Measurements from ENCODE around the gene FSTL3.

Gene FSTL3

DNA sequence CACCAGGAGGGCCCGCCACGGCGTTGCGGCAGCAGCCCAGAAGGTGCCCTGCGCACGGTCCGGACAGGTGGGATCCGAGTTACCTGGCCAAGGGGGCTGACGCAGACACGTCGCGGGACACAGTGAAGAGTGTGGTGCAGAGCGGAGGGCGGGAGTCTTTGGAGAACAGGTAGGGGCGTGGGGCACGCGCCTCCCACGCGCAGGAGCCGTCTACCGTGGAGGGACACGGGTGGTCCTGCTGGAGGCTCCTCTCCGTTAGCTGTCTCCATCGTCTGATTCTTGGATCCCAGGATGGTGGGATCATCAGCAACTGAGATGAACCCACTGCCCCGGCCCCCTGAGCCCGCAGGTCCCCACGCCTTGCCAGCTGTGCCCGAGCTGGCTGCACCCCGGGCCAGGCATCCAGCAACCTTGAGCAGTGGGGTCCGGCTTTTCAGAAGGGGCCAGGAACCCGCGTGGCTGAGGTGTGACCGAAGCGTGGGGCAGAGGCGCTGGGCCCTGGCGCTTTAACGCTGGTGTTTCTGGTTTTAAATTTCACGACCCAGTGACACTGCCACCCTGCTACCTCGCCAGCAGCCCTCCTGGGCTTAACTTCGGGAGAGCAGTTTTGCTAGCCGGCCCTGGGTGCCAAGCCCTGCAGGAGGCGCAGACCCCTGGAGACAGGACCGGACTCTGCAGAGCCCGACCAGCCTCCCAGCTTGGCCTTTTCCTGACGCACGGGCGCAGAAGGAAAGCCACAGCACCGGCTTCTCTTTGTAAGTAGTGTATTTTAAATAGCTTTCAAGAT lies 29.2 kb upstream of the FSTL3 start:
- 96 to 97% methylated on average over 31 to 43 of the region's 48 CpGs for WGBS, 2 experiments (ENCODE audit: insufficient coverage in 2 of 2)
- Histone ChIP-seq H3K27ac (ENCODE audit: low read depth, low read length, severe bottlenecking) (no peak overlapping the region), H3K36me3 (ENCODE audit: control insufficient read depth, insufficient read depth, low read length) (peaks cover 61% of the 10 kb centered on the region), H3K9me3 (ENCODE audit: control insufficient read depth, low read length) (no peaks in the 10 kb centered on the region), H3K4me1 (ENCODE audit: control insufficient read depth, insufficient read depth, low read length, poor library complexity, severe bottlenecking) (no peaks in the 10 kb centered on the region), H3K4me3 (ENCODE audit: extremely low read depth, insufficient read depth, low read length, poor library complexity, severe bottlenecking) (no peak overlapping the region)

GRCh38 chr19:647566-648284 lies 28.5 kb upstream of the FSTL3 start:
- Histone ChIP-seq H3K4me3 (ENCODE audit: extremely low read depth, insufficient read depth, low read length, poor library complexity, severe bottlenecking) (no peak overlapping the region), H3K36me3 (ENCODE audit: control insufficient read depth, insufficient read depth, low read length) (peaks cover 68% of the 10 kb centered on the region), H3K27ac (ENCODE audit: low read depth, low read length, severe bottlenecking) (no peak overlapping the region), H3K4me1 (ENCODE audit: control insufficient read depth, insufficient read depth, low read length, poor library complexity, severe bottlenecking) (no peaks in the 10 kb centered on the region), H3K9me3 (ENCODE audit: control insufficient read depth, low read length) (no peaks in the 10 kb centered on the region)
- WGBS, 2 experiments (ENCODE audit: insufficient coverage in 2 of 2), result 96 to 98% methylated on average over 27 to 34 of the region's 52 CpGs

DNA sequence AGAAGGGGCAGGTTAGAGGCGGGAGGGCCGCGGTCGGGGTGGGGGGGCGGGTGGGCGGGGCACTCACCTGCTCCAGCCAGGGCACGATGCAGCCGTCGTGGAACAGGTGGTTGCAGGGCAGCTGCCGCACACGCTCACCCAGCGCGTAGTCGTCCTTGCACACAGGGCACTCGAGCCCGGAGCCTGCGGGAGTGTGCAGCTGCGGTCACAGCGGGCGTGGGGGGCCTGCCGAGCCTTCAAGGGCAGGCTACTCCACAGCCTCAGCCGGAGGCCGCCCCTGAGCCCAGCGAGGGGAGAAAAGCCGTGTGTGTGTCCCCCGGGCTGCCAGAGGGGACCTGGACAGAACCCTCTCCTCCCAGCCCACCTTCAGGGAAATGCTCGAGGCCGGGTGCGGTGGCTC lies 27.9 kb upstream of the FSTL3 start:
- Histone ChIP-seq H3K4me3 (ENCODE audit: extremely low read depth, insufficient read depth, low read length, poor library complexity, severe bottlenecking) (no peak overlapping the region), H3K36me3 (ENCODE audit: control insufficient read depth, insufficient read depth, low read length) (peaks cover 73% of the 10 kb centered on the region), H3K9me3 (ENCODE audit: control insufficient read depth, low read length) (no peaks in the 10 kb centered on the region), H3K4me1 (ENCODE audit: control insufficient read depth, insufficient read depth, low read length, poor library complexity, severe bottlenecking) (no peaks in the 10 kb centered on the region), H3K27ac (ENCODE audit: low read depth, low read length, severe bottlenecking) (no peak overlapping the region)
- WGBS, 2 experiments (ENCODE audit: insufficient coverage in 2 of 2), result 94 to 95% methylated on average over 16 to 21 of the region's 29 CpGs

- no peak overlapping the region for H3K4me3 ChIP-seq (ENCODE audit: extremely low read depth, insufficient read depth, low read length, poor library complexity, severe bottlenecking)
- no peaks in the 10 kb centered on the region for H3K9me3 ChIP-seq (ENCODE audit: control insufficient read depth, low read length)
- no peaks in the 10 kb centered on the region for H3K4me1 ChIP-seq (ENCODE audit: control insufficient read depth, insufficient read depth, low read length, poor library complexity, severe bottlenecking)
- H3K27ac ChIP-seq (ENCODE audit: low read depth, low read length, severe bottlenecking), result no peak overlapping the region
- H3K36me3 ChIP-seq (ENCODE audit: control insufficient read depth, insufficient read depth, low read length), result peaks cover 79% of the 10 kb centered on the region
- WGBS, 2 experiments (ENCODE audit: insufficient coverage in 2 of 2), result 96% methylated on average over 29 to 39 of the region's 53 CpGs
Observed at GRCh38 chr19:648904-649801, 27.0 kb upstream of the FSTL3 start.

DNA sequence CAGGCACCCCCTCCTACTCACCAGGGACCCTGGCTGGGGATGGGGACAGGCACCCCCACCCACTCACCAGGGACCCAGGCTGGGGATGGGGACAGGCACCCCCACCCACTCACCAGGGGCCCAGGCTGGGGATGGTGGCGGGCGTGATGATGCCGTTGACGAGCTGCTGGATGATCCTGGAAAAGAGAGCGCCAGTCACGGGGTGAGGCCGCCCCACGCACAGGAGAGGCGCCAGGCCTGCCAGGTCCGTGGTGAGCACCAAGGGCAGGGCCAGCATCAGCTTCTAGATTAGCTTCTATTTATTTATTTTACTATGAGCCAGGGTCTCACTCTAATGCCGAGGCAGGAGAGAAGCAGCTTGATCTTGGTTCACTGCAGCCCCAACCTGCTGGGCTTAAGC lies 26.1 kb upstream of the FSTL3 start:
- Histone ChIP-seq H3K36me3 (ENCODE audit: control insufficient read depth, insufficient read depth, low read length) (peaks cover 83% of the 10 kb centered on the region), H3K4me3 (ENCODE audit: extremely low read depth, insufficient read depth, low read length, poor library complexity, severe bottlenecking) (no peak overlapping the region), H3K9me3 (ENCODE audit: control insufficient read depth, low read length) (no peaks in the 10 kb centered on the region), H3K4me1 (ENCODE audit: control insufficient read depth, insufficient read depth, low read length, poor library complexity, severe bottlenecking) (no peaks in the 10 kb centered on the region), H3K27ac (ENCODE audit: low read depth, low read length, severe bottlenecking) (no peak overlapping the region)
- WGBS, 2 experiments (ENCODE audit: insufficient coverage in 2 of 2), result 92 to 93% methylated on average over 9 to 10 of the region's 11 CpGs

DNA sequence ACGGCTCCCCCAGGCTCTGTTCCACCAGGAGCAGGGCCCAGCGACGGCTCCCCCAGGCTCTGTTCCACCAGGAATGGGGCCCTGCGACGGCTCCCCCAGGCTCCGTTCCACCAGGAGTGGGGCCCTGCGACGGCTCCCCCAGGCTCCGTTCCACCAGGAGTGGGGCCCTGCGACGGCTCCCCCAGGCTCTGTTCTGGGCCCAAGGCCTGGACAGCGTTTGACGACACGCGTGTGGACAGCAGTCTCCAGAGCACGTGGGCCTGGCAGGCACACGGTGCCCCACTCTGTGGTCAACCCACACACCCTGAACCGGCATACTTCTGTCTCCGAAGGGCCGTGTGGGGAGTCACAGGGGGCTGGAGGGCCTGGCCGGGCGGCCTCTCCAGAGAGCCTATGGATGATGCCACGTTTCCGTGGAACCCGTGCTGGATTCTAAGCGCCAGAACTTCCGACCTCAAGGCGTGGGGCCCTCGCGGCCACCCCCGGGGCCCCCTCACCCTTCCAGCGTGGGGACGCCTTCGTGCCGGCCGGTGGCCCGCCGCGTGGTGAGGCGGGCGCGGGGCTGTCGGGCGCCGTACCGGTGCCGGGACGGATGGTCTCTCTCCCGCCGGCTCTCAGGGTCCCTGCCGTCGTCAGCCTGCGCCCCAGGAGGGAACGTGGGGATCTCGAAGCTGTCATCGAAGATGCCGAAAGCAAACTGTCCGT lies 24.9 kb upstream of the FSTL3 start:
- WGBS, 2 experiments (ENCODE audit: insufficient coverage in 2 of 2), result 96 to 97% methylated on average over 52 to 57 of the region's 58 CpGs
- Histone ChIP-seq H3K9me3 (ENCODE audit: control insufficient read depth, low read length) (no peaks in the 10 kb centered on the region), H3K36me3 (ENCODE audit: control insufficient read depth, insufficient read depth, low read length) (peaks cover 84% of the 10 kb centered on the region), H3K4me3 (ENCODE audit: extremely low read depth, insufficient read depth, low read length, poor library complexity, severe bottlenecking) (no peak overlapping the region), H3K27ac (ENCODE audit: low read depth, low read length, severe bottlenecking) (no peak overlapping the region), H3K4me1 (ENCODE audit: control insufficient read depth, insufficient read depth, low read length, poor library complexity, severe bottlenecking) (no peaks in the 10 kb centered on the region)

DNA sequence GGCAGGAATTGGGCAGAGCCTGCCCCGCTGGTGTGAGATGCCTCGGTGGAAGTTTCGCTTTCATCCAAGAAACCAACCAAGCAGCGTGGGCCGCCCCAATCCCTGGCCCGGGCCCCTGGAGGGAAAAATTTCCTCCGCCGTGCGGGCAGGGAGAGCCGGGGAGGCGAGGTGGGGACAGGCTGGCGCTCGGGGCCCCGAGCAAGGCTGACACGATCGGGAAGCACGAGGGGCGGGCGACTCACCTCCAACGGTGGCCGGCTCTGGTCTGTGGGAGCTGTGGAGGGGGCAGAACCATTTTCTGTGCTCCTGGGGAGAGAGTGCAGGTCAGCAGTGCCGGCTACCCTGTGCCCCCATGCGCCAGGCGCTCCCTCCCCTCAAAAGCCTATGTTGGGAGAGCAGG lies 24.2 kb upstream of the FSTL3 start:
- no peaks in the 10 kb centered on the region for H3K4me1 ChIP-seq (ENCODE audit: control insufficient read depth, insufficient read depth, low read length, poor library complexity, severe bottlenecking)
- no peak overlapping the region for H3K4me3 ChIP-seq (ENCODE audit: extremely low read depth, insufficient read depth, low read length, poor library complexity, severe bottlenecking)
- 87 to 91% methylated on average over 21 to 24 of the region's 24 CpGs for WGBS, 2 experiments (ENCODE audit: insufficient coverage in 2 of 2)
- no peaks in the 10 kb centered on the region for H3K9me3 ChIP-seq (ENCODE audit: control insufficient read depth, low read length)
- no peak overlapping the region for H3K27ac ChIP-seq (ENCODE audit: low read depth, low read length, severe bottlenecking)
- H3K36me3 ChIP-seq (ENCODE audit: control insufficient read depth, insufficient read depth, low read length), result peaks cover 77% of the 10 kb centered on the region

GRCh38 chr19:652467-653389 lies 23.5 kb upstream of the FSTL3 start:
- Histone ChIP-seq H3K36me3 (ENCODE audit: control insufficient read depth, insufficient read depth, low read length) (peaks cover 74% of the 10 kb centered on the region), H3K27ac (ENCODE audit: low read depth, low read length, severe bottlenecking) (no peak overlapping the region)
- WGBS, 2 experiments (ENCODE audit: insufficient coverage in 2 of 2), result 95 to 97% methylated on average over 50 to 54 of the region's 54 CpGs

DNA sequence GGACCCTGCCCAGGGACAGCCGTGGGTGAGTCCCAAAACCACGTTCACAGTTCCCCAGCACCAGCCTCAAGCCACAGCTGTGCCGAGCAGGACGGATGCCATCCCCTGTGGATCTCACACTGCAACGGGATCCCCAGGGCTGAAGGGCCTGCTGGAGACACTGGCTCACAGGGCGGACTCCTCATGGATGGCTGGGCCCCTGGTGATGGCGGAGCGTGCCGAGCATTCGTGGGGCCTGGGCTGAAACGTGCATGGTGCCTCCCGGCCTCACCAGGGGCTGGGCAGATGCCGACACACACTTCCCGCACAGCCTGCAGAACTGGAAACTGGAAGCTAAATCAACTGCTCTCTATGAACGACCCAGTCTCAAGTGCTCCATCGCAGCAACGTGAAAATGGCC lies 22.8 kb upstream of the FSTL3 start:
- Histone ChIP-seq H3K9me3 (ENCODE audit: control insufficient read depth, low read length) (no peaks in the 10 kb centered on the region), H3K36me3 (ENCODE audit: control insufficient read depth, insufficient read depth, low read length) (peaks cover 73% of the 10 kb centered on the region), H3K27ac (ENCODE audit: low read depth, low read length, severe bottlenecking) (no peak overlapping the region), H3K4me3 (ENCODE audit: extremely low read depth, insufficient read depth, low read length, poor library complexity, severe bottlenecking) (no peak overlapping the region), H3K4me1 (ENCODE audit: control insufficient read depth, insufficient read depth, low read length, poor library complexity, severe bottlenecking) (no peaks in the 10 kb centered on the region)
- 96 to 97% methylated on average over 15 to 17 of the region's 17 CpGs for WGBS, 2 experiments (ENCODE audit: insufficient coverage in 2 of 2)

More at GRCh38 chr19:652467-653389, 23.5 kb upstream of the FSTL3 start:
- Histone ChIP-seq H3K9me3 (ENCODE audit: control insufficient read depth, low read length) (no peaks in the 10 kb centered on the region), H3K4me1 (ENCODE audit: control insufficient read depth, insufficient read depth, low read length, poor library complexity, severe bottlenecking) (no peaks in the 10 kb centered on the region), H3K4me3 (ENCODE audit: extremely low read depth, insufficient read depth, low read length, poor library complexity, severe bottlenecking) (no peak overlapping the region)
